B cell (primary cell): ENCODE results near the gene KLK10.

ENCODE experiments used
- EZH2 ChIP-seq: IDR thresholded peaks from 2 replicates; pipeline ENCODE4 v1.6.1; 2012; ENCODE audit warnings: borderline replicate concordance, low read depth, mild to moderate bottlenecking, moderate library complexity, low read length; ENCODE audit not compliant: insufficient read depth, poor library complexity, severe bottlenecking
- TF ChIP-seq, protein P1 (sequence below): fragments of 200-600 bp; IDR thresholded peaks from one replicate; pipeline ENCODE4 v1.8.0; 2022; ENCODE audit warnings: antibody characterized with exemption, mild to moderate bottlenecking

DNA sequence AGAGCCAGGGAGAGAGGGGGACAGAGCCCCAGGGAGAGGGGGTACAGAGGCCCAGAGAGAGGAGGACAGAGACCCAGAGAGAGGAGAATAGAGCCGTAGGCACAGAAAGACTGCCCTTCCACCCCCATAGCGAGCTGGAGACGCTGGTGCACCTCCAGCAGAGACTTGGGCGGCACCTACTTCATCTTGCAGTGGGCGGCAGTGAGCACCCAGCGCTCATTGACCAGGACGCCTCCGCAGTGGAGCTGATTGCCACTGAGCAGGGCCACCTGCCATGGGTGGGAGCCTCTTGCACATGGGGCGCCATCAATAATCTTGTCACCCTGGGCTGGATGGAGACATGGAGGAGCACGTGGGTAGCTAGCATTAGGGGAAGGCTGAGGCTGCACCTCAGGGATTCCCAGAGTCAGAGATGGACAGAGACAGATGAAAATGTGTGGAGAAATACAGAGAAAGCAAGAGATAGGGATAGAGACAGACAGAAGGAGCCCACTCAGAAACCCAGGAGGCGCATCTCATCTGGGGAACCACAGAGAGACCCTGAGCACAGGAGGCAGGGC is 37.8 kb downstream of the KLK10 start:
- TF ChIP-seq, protein P1, sequence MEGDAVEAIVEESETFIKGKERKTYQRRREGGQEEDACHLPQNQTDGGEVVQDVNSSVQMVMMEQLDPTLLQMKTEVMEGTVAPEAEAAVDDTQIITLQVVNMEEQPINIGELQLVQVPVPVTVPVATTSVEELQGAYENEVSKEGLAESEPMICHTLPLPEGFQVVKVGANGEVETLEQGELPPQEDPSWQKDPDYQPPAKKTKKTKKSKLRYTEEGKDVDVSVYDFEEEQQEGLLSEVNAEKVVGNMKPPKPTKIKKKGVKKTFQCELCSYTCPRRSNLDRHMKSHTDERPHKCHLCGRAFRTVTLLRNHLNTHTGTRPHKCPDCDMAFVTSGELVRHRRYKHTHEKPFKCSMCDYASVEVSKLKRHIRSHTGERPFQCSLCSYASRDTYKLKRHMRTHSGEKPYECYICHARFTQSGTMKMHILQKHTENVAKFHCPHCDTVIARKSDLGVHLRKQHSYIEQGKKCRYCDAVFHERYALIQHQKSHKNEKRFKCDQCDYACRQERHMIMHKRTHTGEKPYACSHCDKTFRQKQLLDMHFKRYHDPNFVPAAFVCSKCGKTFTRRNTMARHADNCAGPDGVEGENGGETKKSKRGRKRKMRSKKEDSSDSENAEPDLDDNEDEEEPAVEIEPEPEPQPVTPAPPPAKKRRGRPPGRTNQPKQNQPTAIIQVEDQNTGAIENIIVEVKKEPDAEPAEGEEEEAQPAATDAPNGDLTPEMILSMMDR, result no peak
- TF ChIP-seq EZH2, result no peak
